GM12878 (cell line): Measurements from ENCODE around the gene MARCHF11. TPM values are rescaled to one million over a fixed set of nuclear protein-coding genes. Genes with fewer than 3 reads are reported as not detected.

Experiments
- ATAC-seq: fragments of 200-7000 bp; cut with Tn5 transposase; 3 replicates; pipeline ENCODE4 v1.9.1; 2020; ENCODE audit warnings: mild to moderate bottlenecking, moderate library complexity
- BruUV-seq: library from RNA; stranded (reverse); fragments of 400-500 nt; replicated peaks from 2 replicates; lab custom pipeline; 2021; lab: Mats Ljungman, UMichigan
- CTCF ChIA-PET: fragments of 300-600 bp; sonication (Branson Sonifier 250); formaldehyde crosslinking; extraction: SDS; loops from one replicate; lab custom pipeline; 2021; ENCODE audit warnings: inconsistent platforms; lab: Yijun Ruan, JAX
- POLR2A ChIA-PET: fragments of 350-600 bp; formaldehyde crosslinking; extraction: SDS; loops from one replicate; lab custom pipeline; 2021; ENCODE audit warnings: inconsistent platforms; lab: Charles Lee
- RAD21 ChIA-PET: fragments of 300-600 bp; sonication (Branson Sonifier 250); formaldehyde crosslinking; loops from one replicate; lab custom pipeline; 2023; ENCODE audit warnings: antibody characterized with exemption; ENCODE audit not compliant: unreplicated experiment; lab: Charles Lee
- SMC1A ChIA-PET: fragments of 300-600 bp; sonication (Branson Sonifier 250); formaldehyde crosslinking; loops from one replicate; lab custom pipeline; 2023; ENCODE audit not compliant: unreplicated experiment, uncharacterized antibody; lab: Charles Lee
- DNase-seq: peaks from one replicate; pipeline ENCODE4 v3.0.0-alpha.2; 2011; ENCODE audit warnings: low read depth, low spot score
- FAIRE-seq: peaks from 3 replicates; lab custom pipeline; 2011; peaks lifted over from hg19 to GRCh38; lab: Jason Lieb, UNC
- H2AFZ ChIP-seq: 2 replicates; pipeline ENCODE4 v1.6.0; 2011; ENCODE audit warnings: low read depth, low read length, control low read depth; ENCODE audit not compliant: control insufficient read depth
- H3K27ac ChIP-seq: 2 replicates; pipeline ENCODE4 v1.5.1; 2011; ENCODE audit warnings: control low read depth; ENCODE audit not compliant: control insufficient read depth, insufficient read depth
- H3K27me3 ChIP-seq, 2 experiments: replicated peaks in 1 of 2; 2 replicates each; pipeline versions ENCODE4 v1.6.0 to v1.6.1; 2011; ENCODE audit warnings: low read length in 1 of 2; ENCODE audit not compliant: control insufficient read depth in 2 of 2, insufficient read depth in 2 of 2
- H3K36me3 ChIP-seq, 2 experiments: 2 replicates each; pipeline ENCODE4 v1.5.1; 2011; ENCODE audit warnings: low read length in 1 of 2; ENCODE audit not compliant: control insufficient read depth in 2 of 2, insufficient read depth in 2 of 2
- H3K4me1 ChIP-seq: 2 replicates; pipeline ENCODE4 v1.6.1; 2011; ENCODE audit warnings: mild to moderate bottlenecking, low read length, moderate library complexity, mixed read lengths; ENCODE audit not compliant: control insufficient read depth, insufficient read depth
- H3K4me2 ChIP-seq: 2 replicates; pipeline ENCODE4 v1.6.0; 2011; ENCODE audit warnings: control low read depth; ENCODE audit not compliant: control insufficient read depth, insufficient read depth
- H3K4me3 ChIP-seq: fragments of 200-600 bp; sonication (generic); 2 replicates; pipeline ENCODE4 v1.5.1; 2016
- H3K79me2 ChIP-seq: 2 replicates; pipeline ENCODE4 v1.6.0; 2011; ENCODE audit warnings: low read length; ENCODE audit not compliant: control insufficient read depth, insufficient read depth
- H3K9ac ChIP-seq: 2 replicates; pipeline ENCODE4 v1.8.0; 2011; ENCODE audit warnings: low read length, control low read depth, mixed read lengths; ENCODE audit not compliant: control insufficient read depth, insufficient read depth
- H3K9me3 ChIP-seq: replicated peaks from 3 replicates; pipeline ENCODE4 v1.5.1; 2011; ENCODE audit warnings: mild to moderate bottlenecking, low read length; ENCODE audit not compliant: control insufficient read depth, insufficient read depth
- H4K20me1 ChIP-seq: 2 replicates; pipeline ENCODE4 v1.6.0; 2011; ENCODE audit not compliant: control insufficient read depth, insufficient read depth
- BMI1 ChIP-seq: fragments of 450-650 bp; IDR thresholded peaks from 2 replicates; pipeline ENCODE4 v1.6.1; 2016; ENCODE audit warnings: mild to moderate bottlenecking, moderate library complexity, borderline replicate concordance
- CTCF ChIP-seq, 3 experiments: IDR thresholded peaks in 2 of 3; conservative IDR thresholded peaks in 1 of 3; 2 replicates each; pipeline ENCODE4 v1.5.1; 2011; ENCODE audit warnings: low read depth in 3 of 3, low read length in 3 of 3, mild to moderate bottlenecking in 3 of 3, control low read depth in 2 of 3, moderate library complexity in 2 of 3, inconsistent platforms in 1 of 3, mixed read lengths in 1 of 3; ENCODE audit not compliant: control insufficient read depth in 2 of 3, insufficient read depth in 1 of 3; ENCODE audit errors: extremely low read depth in 1 of 3
- DPF2 ChIP-seq: fragments of 450-650 bp; IDR thresholded peaks from 2 replicates; pipeline ENCODE4 v1.6.1; 2017; ENCODE audit warnings: mild to moderate bottlenecking
- E4F1 ChIP-seq: fragments of 450-650 bp; IDR thresholded peaks from 2 replicates; pipeline ENCODE4 v1.6.1; 2018; ENCODE audit warnings: borderline replicate concordance, mild to moderate bottlenecking; ENCODE audit not compliant: partially characterized antibody
- EZH2 ChIP-seq: IDR thresholded peaks from 2 replicates; pipeline ENCODE4 v1.6.1; 2012; ENCODE audit warnings: low read depth, mild to moderate bottlenecking, control low read depth, inconsistent platforms, low read length, borderline replicate concordance; ENCODE audit not compliant: control insufficient read depth
- FOS ChIP-seq: IDR thresholded peaks from 3 replicates; pipeline ENCODE4 v1.6.1; 2011; ENCODE audit warnings: borderline replicate concordance; ENCODE audit not compliant: insufficient read length; ENCODE audit errors: extremely low read depth
- GABPA ChIP-seq: IDR thresholded peaks from 2 replicates; pipeline ENCODE4 v1.6.1; 2014; ENCODE audit warnings: antibody characterized with exemption, low read depth, mild to moderate bottlenecking, inconsistent platforms
- HDAC6 ChIP-seq: fragments of 200-600 bp; sonication (generic); IDR thresholded peaks from one replicate; pipeline ENCODE4 v1.8.0; 2017; ENCODE audit warnings: antibody characterized with exemption; ENCODE audit not compliant: unreplicated experiment
- IRF3 ChIP-seq: fragments of 450-650 bp; IDR thresholded peaks from 2 replicates; pipeline ENCODE4 v1.6.1; 2014; ENCODE audit warnings: mild to moderate bottlenecking
- MTA3 ChIP-seq: IDR thresholded peaks from 2 replicates; pipeline ENCODE4 v1.6.1; 2012; ENCODE audit warnings: low read length, inconsistent platforms, borderline replicate concordance
- TCF3 ChIP-seq: IDR thresholded peaks from 2 replicates; pipeline ENCODE4 v1.6.1; 2012; ENCODE audit warnings: low read depth, mild to moderate bottlenecking, low read length, borderline replicate concordance; ENCODE audit not compliant: insufficient read depth
- TCF7 ChIP-seq: IDR thresholded peaks from 2 replicates; pipeline ENCODE4 v1.6.1; 2014; ENCODE audit warnings: antibody characterized with exemption, borderline replicate concordance
- in situ Hi-C: fragments of 300-500 bp; cut with MboI; formaldehyde crosslinking; loops from 9 replicates; pipeline ENCODE4 v1.14.3; 2018; ENCODE audit warnings: mixed read lengths
- intact Hi-C: fragments of 100-400 bp; cut with micrococcal nuclease; formaldehyde crosslinking; loops from one replicate; pipeline ENCODE4 v1.14.2; 2022; ENCODE audit not compliant: unreplicated experiment
- polyA plus RNA-seq, 11 experiments: library from polyadenylated mRNA; depleted of rRNA in 4 of 11; unstranded in 6 of 11; stranded (reverse) in 5 of 11; fragments of >200 nt; fragmentation: Nextera tagmentation in 4 of 11; fragmentation: Illumina TruSeq in 1 of 11; extraction: Ambion mirVana in 4 of 11; extraction: Trizol in 1 of 11; gene quantifications; 1 replicate in 1 of 11; 2 replicates in 10 of 11; pipeline versions ENCODE4 v1.2.1 to v1.2.3, GENCODE V29; 2011 to 2016; ENCODE audit warnings: inconsistent platforms in 2 of 11, missing spikeins in 2 of 11, low read depth in 1 of 11
- total RNA-seq, 4 experiments: library from RNA; depleted of rRNA in 3 of 4; stranded (reverse); fragments of >200 nt in 3 of 4; fragmentation: Illumina TruSeq in 1 of 4; extraction: Trizol in 1 of 4; gene quantifications; 2 replicates each; pipeline versions ENCODE4 v1.2.1 to v1.2.3, GENCODE V29; 2013 to 2021
- TF ChIP-seq, protein P1 (sequence below): IDR thresholded peaks from 2 replicates; pipeline ENCODE4 v1.6.1; 2012; ENCODE audit warnings: low read depth, low read length, improper control_type of control experiment

The MARCHF11 gene
- total and polyA plus RNA-seq, 10 of the 15 experiments (the other 5 are each of a cell fraction or from before 2014, with no cell fraction given), result 0.26 TPM; not detected in 9

DNA sequence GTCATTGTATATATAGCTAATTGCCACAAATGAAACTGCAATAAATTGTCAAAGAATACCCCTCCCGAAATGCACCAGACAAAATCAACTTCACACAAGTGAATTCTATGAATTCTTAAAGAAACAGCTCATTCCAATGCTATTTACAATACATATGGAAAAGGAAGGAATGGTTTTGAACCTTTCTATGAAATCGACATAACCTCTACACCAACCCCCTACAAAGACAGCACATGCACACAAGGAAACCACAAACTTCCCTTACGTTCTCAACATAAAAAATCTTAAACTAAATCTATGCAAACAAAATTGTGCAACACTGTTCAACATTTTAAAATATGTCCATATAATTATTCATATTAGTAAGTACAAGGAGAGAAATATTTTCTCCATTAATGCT, 39.2 kb downstream of the MARCHF11 start (continued):
- TF ChIP-seq, protein P1, sequence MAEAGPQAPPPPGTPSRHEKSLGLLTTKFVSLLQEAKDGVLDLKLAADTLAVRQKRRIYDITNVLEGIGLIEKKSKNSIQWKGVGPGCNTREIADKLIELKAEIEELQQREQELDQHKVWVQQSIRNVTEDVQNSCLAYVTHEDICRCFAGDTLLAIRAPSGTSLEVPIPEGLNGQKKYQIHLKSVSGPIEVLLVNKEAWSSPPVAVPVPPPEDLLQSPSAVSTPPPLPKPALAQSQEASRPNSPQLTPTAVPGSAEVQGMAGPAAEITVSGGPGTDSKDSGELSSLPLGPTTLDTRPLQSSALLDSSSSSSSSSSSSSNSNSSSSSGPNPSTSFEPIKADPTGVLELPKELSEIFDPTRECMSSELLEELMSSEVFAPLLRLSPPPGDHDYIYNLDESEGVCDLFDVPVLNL, result no peak

DNA sequence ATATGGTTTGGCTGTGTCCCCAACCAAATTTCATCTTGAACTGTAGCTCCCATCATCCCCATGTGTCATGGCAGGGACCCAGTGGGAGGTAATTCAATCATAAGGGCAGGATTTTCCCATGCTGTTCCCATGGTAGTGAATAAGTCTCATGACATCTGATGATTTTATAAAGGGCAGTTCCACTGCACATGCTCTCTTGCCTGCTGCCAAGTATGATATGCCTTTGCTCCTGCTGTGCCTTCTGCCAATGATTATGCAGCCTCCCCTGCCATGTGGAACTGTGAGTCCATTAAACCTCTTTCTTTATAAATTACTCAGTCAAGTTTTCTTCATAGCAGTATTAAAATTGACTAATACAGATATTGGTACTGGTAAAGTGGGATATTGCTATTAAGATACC, 42.4 kb downstream of the MARCHF11 start:
- Histone ChIP-seq H3K27ac (no peak overlapping the region), H3K79me2 (no peaks in the 10 kb centered on the region), H4K20me1 (no peaks in the 10 kb centered on the region), H3K27me3 (no peaks in the 10 kb centered on the region), H3K4me2 (no peak overlapping the region), H3K4me3 (no peak overlapping the region), H3K4me1 (no peaks in the 10 kb centered on the region), H3K9me3 (no peaks in the 10 kb centered on the region), H2AFZ (no peak overlapping the region), H3K9ac (no peak overlapping the region), H3K36me3 (no peaks in the 10 kb centered on the region)
- DNase-seq (no peak), FAIRE-seq (no peak), ATAC-seq (no peak)
- intact Hi-C loops (no loop called here), in situ Hi-C loops (no loop called here)
- ChIA-PET CTCF (no interaction called here), POLR2A (no interaction called here), SMC1A (no interaction called here), RAD21 (no interaction called here)
- no TSS peak for BruUV-seq
- TF ChIP-seq GABPA (no peak), BMI1 (no peak), MTA3 (no peak), EZH2 (no peak), FOS (no peak), E4F1 (no peak), IRF3 (no peak), TCF7 (no peak), HDAC6 (no peak), CTCF (IDR thresholded peaks at IDR 0.05 in 2 of 3, conservative IDR thresholded peaks at IDR 0.05 in 1 of 3; ENCODE audit: control insufficient read depth in 2 of 3, extremely low read depth in 1 of 3, insufficient read depth in 1 of 3, low read depth in 3 of 3, low read length in 3 of 3) (no peak), DPF2 (no peak), TCF3 (no peak)
